ENCODE data around the gene LAMA2. TPM values are rescaled to one million over a fixed set of nuclear protein-coding genes. Genes with fewer than 3 reads are reported as not detected.
A peak's percentile ranks its signal among the peaks of the same experiment; 100 is the strongest.

Gene LAMA2, protein sequence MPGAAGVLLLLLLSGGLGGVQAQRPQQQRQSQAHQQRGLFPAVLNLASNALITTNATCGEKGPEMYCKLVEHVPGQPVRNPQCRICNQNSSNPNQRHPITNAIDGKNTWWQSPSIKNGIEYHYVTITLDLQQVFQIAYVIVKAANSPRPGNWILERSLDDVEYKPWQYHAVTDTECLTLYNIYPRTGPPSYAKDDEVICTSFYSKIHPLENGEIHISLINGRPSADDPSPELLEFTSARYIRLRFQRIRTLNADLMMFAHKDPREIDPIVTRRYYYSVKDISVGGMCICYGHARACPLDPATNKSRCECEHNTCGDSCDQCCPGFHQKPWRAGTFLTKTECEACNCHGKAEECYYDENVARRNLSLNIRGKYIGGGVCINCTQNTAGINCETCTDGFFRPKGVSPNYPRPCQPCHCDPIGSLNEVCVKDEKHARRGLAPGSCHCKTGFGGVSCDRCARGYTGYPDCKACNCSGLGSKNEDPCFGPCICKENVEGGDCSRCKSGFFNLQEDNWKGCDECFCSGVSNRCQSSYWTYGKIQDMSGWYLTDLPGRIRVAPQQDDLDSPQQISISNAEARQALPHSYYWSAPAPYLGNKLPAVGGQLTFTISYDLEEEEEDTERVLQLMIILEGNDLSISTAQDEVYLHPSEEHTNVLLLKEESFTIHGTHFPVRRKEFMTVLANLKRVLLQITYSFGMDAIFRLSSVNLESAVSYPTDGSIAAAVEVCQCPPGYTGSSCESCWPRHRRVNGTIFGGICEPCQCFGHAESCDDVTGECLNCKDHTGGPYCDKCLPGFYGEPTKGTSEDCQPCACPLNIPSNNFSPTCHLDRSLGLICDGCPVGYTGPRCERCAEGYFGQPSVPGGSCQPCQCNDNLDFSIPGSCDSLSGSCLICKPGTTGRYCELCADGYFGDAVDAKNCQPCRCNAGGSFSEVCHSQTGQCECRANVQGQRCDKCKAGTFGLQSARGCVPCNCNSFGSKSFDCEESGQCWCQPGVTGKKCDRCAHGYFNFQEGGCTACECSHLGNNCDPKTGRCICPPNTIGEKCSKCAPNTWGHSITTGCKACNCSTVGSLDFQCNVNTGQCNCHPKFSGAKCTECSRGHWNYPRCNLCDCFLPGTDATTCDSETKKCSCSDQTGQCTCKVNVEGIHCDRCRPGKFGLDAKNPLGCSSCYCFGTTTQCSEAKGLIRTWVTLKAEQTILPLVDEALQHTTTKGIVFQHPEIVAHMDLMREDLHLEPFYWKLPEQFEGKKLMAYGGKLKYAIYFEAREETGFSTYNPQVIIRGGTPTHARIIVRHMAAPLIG (N-terminal part only)
- total RNA-seq: 0.45 and 0.52 TPM in 2 replicates

DNA sequence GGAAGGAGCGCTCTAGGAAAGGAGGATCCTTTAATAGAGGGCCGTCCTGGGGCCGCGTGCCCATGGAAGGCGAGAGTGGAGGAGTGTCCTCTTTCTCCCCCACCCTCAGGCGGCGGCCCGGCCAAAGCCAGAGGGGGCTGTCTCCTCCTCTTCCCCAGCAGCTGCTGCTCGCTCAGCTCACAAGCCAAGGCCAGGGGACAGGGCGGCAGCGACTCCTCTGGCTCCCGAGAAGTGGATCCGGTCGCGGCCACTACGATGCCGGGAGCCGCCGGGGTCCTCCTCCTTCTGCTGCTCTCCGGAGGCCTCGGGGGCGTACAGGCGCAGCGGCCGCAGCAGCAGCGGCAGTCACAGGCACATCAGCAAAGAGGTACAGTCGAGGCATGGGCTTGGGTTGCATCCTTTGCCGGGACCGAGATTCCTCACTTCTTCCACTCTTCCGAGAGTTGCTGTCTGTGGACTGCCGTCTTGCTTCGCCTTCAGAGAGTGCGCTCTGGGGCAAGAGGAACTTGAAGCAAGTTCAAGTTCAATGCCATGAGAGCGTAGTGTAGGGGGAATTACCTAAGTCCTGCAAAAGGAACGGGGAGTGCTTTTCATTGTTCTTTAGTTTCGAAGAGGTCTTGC, at the start of gene LAMA2:
LAMA2 (plus strand) TSS at position 148 of the 621 bp plus-strand sequence; CDS start at position 256, 108 bp downstream.
- peak; percentile 29 for DNase-seq (ENCODE audit: low read depth)

DNA sequence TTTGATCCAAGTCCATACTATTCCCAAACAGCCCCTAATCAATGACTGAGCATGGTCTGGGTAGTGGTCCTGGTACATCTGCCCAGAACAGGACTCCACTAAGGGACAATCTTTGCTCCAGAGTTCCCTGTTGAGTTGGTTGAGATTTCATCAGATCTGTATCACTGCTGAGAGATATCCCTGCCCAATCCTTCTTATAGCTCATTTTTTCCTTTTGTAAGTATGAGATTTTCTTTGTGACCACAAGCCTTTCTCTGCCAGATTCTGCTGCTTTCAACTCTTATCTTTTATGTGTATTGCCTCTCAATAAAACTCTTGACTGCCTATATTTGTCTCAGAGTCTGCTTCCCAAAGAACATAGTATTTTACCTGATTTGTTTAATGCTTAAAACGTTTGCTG, 46.2 kb upstream of the LAMA2 start:
- DNase-seq (ENCODE audit: low read depth): no peak

DNA sequence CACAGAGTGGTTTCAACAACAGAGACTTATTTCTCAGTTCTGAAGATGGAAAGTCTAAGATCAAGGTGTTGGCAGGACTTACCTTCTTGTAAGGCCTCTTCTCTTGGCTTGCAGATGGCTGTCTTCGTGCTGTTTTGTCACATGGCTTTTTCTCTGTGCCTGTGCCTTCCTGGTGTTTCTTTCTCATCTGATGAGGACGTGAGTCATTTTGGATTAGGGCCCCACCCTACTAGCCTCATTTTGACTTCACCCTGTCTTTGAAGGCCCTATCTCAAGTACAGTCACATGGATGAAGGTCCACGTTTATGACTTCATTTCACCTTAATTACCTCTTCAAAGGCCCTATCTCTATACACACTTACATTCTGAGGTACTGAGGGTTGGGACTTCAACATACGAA, 41.4 kb upstream of the LAMA2 start:
- no peak for DNase-seq (ENCODE audit: low read depth)

DNA sequence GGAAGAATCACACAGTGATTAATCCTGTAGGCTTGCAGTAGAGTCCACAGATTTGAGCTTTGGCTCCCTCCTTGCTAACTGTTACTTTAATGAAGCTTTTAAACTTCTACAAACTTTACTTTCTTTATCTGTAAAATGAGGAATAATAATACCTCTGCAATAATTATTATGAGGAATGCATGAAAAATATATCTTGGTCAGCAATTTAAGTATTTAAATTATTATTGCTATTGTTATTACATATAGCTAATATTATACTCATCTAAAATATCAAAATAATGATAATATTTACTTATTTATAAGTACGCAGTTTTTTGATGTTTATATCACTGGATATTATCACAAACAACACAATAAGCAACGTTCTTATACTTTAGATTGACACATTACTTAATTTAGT, 38.3 kb upstream of the LAMA2 start:
- no peak for DNase-seq (ENCODE audit: low read depth)

DNA sequence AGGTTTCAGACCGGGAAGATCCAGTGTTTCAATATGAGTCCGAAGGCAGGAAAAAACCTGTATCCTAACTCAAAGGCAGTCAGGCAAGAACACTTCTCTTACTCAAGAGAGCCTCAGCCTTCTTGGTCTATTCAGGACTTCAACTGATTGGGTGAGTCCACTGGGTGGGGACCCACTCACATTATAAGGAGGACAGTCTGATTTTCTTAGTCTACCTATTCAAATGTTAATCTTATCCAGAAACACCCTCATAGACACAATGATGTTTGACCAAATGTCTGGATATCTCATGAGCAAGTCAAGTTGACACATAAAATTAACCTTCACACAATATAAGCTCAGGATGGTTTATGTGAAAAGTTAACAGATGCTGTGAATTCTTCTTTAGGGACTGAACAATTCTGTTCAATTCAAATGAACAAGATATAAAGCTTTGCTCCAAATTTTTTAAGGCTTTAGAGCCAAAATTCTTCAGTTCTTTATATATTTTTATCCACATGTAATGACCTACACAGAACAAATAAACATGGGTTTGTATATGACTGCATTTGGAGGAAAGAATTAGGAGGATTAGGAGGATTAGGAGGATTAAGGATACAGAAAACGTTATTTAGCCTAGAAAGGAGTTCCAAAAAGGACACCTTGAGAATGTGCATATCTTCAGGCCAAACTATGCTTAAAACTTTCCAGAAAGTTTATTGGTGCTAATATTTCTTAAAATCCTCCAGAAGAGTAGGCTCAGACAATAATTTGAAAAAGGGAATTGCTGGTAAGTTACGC, 35.3 kb upstream of the LAMA2 start:
- no peak for DNase-seq (ENCODE audit: low read depth)

DNA sequence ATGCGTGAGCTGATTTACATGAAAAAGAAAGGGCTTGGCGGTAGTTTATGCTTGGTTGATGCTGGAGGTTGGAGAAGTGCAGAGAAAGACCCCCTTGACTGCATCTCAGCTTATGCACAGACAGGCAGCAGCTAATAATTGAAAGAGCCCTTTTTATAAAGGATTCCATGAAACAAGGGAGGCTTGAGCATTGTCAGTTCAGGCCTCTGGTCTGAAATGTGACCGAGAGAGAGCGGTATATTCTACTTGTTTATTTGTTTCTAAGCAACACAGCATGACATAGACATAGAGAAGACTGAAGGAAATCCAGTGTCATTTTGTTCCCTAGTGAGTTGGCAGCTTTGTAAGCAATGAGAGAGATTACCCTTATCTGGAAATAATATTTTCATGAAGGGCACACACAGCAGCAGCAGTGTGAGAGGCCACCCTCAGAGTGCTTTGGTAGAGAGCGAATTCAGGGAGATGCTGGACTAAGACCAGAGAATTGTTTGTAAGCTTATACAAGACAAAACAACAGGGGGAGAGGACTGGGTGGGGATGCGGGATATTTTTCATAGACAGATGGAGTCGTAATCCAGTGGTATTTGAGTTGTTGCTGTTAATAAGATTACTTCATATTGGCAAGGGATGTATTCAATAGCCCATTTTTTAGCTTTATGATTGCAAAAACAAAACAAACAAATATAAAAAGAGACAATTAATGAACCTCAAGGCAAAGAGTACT, 34.6 kb upstream of the LAMA2 start:
- no peak for DNase-seq (ENCODE audit: low read depth)

DNA sequence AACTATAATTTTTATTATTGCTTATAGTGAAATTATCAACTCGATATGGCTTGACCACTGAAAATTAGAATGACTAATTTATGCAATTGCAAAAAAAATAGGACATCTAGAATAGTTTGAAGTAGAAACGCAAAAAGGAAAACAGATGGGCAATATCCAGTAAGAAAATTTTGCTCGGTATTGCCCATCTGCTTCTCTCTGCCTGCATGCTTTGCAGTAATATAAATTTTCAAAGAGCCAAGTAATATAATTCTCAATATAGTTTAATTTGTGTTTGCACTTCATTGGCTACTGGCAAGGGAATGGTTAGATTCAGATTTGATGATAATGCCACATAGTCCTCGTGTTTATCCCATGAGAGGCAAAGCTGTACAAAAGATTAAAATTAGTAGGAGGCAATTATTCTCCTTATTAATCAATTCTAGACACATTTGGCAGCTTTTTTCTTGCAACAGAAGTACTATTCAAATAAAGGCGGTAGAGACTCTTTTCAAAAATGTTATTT, 27.3 kb upstream of the LAMA2 start:
- DNase-seq (ENCODE audit: low read depth): no peak

DNA sequence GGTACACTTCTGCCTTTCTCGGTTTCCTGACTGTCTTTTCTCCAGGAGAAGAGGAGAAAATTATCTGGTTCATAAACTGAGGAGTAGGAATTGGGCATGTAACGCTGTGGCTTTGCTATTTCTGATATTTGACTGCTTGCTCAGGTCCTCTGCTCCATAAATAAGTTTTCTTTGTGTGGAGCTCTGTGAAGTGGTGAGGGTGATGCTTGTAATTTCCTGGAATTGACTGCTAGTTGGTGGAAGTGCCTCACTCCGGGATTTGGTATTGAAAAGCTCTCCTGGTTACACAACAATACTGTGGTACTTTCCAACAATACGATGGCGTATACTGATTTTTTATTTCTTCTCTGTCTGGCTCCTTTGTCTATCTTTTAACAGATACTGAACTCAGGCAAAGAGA, 25.1 kb upstream of the LAMA2 start:
- no peak for DNase-seq (ENCODE audit: low read depth)

DNA sequence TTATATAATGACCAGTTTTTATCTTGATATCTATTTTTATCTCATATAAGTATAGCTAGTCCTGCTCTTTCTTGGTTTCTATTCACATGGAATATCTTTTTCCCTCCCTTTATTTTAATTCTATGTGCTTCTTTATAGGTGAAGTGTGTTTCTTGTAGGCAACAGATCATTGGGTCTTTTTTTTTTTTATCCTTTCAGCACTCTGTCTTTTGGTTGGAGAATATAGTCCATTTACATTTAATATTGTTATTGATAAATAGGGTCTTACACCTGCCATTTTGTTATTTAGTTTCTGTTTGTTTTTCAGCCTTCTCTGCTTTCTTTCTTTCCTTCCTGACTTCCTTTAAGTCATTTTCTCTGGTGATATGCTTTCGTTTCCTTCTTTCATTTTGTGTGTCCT, 22.2 kb upstream of the LAMA2 start:
- DNase-seq (ENCODE audit: low read depth): no peak

DNA sequence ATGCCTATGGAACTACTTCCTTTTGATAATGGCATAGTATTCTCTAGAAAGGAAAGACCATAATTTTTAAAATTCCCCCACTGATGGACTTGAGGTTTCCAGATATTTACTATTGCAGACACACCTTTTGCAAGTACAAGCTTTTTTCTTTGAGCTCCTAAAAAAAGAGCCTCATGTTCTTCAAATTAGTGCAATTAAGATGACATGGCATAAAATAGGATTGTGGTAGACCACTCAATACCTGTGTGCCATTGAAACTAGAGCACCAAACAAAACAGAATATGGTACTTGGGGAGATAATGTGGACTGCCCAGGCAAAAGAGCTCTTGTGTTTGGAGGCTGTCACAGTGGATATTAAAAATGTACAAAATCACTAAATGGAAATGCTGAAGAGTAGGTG, 19.0 kb upstream of the LAMA2 start:
- DNase-seq (ENCODE audit: low read depth): no peak

DNA sequence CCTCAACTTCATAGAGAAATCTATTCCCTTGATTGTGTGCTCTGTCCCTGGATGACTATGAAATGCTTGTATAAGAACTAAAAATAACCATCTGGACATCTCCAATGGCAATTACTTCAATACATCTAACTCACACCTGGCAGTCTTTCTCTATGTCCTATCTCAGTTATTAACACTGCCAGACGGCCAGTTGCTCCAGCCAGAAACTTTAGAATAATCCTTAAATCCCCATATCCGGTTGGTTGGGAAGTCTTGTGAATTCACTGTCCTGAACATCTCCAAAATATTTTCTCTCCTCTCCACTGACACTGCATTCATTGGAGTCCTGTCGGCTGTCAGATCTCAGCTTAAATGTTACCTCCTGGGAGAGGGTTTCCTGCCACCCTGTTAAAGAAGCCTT, 12.2 kb upstream of the LAMA2 start:
- no peak for DNase-seq (ENCODE audit: low read depth)

DNA sequence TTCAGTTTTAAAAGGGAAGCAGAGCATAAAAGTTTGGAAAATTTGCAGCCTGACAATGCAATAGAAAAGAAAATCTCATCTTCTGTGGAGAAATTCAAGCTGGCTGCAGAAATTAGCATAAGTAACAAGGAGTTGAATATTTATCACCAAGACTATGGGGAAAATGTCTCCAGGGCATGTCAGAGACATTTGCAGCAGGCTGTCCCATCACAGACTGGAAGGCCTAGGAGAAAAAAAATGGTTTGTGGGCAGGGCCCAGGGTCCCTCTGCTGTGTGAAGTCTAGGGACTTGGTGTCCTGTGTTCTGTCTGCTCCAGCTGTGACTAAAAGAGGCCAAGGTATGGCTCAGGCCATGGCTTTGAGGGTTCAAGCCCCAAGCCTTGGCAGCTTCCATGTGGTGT, 8.1 kb upstream of the LAMA2 start:
- DNase-seq (ENCODE audit: low read depth): no peak

DNA sequence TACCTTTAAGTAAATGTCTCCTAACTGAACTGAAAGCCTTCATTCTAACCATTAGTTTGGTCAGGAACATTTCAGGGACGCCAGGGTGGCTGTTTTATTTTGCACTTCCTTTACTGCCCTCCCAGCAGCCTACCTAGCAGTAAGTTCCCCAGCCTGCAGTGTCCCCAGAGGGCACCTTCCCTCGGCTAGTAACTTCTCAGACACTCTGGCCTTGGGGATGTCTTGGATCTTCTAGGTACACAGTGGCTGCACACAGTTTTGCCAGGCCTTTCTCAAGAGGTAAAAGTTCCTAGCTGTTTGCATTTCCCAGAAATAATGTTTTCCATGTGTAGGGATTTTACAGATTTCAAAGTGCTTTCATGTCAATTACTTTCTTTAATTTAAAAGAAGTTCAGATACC, 378 bp upstream of the LAMA2 start:
- DNase-seq (ENCODE audit: low read depth): no peak

DNA sequence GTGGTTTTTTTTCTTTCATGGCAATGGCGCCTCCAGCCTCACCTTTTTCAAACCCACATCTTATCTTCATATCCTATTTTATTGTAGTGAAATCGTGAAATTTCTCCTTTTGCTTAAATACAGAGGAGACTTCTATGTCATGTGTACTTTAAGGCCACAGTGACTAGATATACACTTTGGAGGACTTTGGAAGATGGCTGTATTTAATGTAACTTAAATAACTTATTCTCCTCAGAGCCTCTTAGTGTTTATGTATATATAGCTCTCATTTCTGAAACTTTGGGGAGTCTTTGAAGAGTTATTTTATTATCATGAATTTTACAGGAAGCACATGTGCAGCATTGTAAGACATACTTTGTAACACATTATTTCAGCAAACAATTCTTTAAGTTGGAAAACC, 968 bp downstream of the LAMA2 start:
- no peak for DNase-seq (ENCODE audit: low read depth)

DNA sequence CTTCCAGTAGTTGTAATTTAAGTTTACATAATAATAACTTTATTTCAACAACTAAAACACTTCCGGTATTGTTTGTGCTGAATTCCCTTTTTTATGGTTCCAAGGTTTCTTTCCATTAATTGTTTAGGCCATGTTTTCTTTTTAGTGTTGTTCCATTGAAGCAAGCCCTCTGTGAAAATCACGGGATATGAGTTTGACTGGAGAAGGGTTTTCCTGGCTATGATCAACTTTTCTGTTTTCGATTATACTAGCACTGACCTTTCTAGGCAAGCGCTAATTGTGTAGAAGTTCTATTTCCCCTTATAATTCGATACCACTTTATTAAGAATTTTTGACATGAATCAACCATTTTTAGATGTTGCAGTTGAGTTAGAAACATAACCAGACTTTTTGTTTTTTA, 2.4 kb downstream of the LAMA2 start:
- no peak for DNase-seq (ENCODE audit: low read depth)

DNA sequence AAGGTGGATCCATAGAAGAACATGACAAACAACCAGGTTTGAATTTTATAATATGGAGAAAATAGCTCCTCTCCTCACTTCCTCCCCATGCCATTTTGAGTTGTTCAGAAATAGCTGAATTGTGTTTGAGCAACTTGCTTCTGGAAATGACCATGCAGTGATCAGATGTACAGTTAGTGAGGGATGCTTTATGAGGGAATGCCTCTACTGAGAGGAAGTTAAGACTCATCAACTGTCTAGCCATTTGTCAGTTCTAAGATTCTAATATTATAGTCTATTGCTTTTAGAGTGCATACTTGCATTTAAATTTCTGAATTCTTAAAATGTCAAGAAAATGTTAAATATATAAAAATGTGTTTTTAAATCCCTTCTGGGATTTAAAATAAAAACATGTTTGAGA, 3.8 kb downstream of the LAMA2 start:
- no peak for DNase-seq (ENCODE audit: low read depth)

DNA sequence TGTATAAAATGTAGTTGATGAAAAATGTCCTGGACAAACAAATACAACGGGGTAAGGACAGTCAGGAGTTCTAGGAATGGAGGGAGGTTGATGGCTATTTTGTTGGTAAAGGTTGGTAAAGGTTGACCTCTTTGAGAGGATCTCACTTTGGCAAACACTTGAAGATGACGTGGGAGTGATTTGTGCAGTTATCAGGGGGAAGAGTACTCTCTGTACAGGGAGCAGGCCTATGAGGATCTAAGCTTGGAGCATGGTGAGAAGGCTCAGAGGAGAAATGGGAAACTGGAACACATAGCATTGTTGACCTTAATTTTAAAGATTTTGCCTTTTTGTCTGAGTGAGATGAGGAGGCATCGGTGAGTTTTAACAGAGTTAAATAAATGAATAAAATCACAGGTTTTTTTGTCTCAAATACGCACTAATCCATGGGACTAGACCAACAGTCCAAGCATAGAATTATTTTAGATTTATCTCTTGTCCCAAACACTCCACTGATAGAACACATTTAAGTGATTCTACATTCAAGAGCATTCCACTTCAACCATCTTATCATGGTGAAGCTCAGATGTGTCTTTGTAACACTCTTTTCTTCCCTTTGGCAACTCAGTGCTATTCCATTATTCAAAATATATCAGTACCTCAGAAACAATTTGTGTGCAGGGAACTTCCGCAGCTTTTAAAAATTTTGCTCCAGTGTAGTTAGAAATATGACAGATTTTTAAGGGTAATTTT, 5.7 kb downstream of the LAMA2 start:
- no peak for DNase-seq (ENCODE audit: low read depth)

DNA sequence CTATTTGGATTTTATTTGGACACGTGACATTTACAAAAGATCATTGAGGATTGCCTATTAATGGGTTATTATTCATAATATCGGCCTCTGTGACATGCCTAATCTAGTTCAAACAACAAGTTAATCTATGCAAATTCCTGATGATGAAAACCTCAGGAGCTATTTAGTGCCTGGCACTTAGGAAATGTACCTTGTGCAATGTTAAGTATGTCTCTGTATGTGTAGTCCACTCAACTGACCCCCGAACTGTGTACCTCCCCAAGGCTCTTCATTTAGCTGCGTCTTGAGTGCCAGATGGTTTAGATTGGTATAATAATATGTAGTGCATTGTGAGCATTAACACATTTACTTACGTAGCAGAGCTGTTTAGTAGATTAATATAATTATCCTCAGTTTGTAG, 6.9 kb downstream of the LAMA2 start:
- no peak for DNase-seq (ENCODE audit: low read depth)

DNA sequence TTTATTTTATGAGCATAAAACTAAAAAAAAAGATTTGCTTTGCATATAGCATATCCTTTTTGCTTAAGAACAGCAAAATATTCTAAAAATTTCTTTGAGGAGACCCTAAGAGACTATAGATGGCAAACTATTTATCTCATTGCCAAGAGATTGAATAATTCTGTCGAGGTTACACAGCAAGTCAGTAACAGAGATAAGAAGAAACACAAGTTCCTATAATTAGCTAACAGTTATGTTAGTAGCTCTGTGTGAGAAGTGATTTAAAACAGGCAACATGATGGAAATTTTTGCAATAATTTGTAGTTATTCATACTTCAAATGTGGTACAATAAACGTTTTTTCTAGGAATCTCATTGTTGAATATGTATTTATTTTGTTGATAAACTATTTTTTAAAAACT, 9.1 kb downstream of the LAMA2 start:
- no peak for DNase-seq (ENCODE audit: low read depth)
